Stimulated activated CD8-positive, alpha-beta memory T cell treated with anti-CD3 and anti-CD28 coated beads, Interleukin-4, amount 100 ng/mL, for 24 hours (primary cell): ENCODE data around the gene AMACR.
"Not testable (repeated sequence)": the region's sequence is repeated elsewhere in the genome, so short reads cannot be mapped to it uniquely, and the experiment has no call there.

Experiments used
- DNase-seq: peaks from one replicate; pipeline ENCODE4 v3.0.0-alpha.2; 2020; ENCODE audit warnings: low read depth

AMACR gene

DNA sequence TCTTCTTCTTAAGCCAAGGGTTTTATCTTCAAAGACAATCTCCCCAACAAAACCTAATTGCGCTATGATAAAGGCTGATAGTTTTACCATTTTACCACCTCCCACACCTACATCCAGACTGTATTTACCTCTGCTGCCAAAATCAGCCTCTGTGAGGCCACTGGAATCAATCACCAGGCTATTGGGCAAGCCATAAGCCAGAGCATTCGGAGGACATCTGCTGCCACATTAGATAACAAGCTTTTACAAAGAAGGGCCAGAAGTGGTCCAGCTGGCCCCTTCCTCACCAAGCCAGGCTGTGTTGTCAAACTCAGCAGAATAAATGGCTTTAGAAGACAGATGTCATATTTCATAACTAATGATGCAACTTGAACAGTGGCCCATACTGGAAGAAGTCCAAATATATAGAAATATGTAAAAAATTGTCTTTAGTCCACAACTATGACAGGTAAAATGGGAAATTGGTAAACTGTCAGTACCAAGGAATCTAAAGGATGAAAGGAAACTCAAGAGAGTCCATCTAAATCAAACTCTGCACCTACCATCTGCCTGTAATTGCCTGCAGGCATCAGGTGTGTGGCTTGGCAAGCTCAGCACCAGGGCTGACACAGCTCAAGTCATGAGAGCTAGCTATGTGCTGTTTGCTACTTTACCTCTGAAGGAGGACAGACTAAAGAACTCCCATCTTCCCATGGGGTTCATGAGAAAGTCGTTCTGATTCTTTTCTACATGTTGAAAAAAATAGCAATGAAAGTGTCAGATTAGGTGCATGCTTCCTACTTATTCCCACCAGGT, 39.4 kb downstream of the AMACR start:
- no peak for DNase-seq

DNA sequence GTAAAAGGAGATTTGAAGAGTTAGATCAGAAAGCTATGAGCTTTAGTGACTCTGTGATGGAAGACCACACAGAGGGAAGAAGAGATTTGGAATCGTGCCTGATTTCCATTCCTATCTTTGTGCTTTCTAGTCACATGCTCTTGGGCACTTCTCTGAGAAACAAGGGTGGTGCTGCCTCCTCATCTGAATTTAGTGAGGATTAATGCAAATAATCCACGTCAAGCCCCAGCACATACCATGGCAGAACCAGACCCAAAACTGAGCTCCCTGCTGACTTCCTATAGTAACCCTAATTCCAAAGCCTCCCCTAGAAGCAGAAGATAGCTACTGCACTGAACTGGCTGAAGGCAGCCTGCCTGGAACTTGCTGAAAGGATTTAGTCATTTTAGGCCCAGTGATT, 41.0 kb downstream of the AMACR start:
- DNase-seq = no peak

DNA sequence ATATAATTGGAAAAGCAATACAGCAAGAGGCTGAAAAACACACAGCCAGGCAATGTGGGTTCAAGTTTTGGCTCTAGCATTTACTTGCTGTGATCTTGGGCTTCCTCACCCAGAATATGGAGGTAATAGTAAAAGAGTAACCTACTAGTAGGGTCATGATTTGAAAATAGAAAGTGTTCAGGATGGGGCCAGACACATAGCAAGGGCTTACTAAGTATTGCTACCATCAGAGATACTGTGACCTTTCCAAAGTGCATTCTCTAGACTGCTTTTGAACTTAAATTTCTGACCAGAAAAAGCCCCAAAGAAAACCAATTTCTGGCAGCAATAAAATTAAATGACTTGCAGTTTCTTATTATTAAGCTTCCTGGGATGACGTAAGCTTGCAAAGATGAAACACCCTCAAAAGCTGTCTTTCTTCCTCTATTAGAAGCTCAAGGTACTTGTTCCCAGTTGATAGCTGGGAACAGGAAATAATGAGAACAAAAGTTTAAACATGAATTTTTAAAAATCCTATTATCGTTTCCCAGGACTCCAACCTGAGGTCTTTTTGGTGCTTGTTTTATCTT, 43.6 kb downstream of the AMACR start:
- DNase-seq = no peak

DNA sequence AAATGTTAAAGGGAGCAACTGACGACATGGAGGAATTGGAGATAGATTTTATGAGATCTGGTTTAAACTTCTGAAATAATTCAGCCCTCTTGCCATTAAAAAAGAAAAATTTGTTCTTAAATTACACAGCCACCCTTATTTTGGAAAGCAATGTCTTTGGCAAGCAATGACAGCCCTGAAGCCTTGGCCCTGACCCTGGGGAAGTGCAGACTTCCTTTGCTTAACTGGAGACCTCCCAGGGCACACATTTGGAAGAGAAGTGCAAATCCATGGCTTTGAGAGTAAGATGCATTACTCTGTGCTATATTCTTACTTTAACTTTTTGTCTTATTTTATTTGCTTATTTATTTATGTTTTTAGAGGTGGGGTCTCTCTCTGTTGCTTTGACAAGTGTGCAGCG, 49.7 kb downstream of the AMACR start:
- no peak for DNase-seq

DNA sequence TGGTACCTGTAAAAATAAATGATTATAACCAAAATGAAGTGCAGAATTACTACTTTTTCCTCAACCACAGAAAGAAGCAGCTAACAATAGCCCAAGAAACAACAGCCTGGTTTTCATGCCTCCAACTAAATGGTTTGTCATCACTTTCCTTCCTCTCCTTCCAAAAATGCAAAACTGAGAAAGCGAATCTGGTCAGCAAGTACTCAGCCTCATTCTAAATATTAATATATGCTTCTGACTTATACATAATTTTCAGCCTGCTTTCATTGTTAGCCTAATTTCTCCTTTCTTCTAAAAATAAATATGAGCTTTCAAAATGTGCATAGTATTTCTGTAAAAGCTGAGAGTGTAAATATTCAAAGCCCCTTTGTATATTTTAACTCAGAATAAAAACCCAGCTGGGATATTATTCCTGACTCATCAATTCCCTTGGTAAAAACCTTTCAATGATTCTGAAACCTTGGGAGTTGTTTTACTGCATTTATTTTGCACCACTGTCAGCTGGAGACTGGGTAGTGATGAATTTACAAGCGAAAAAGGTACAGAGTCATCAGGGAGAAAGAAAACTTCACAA, 50.2 kb downstream of the AMACR start:
- DNase-seq = no peak

DNA sequence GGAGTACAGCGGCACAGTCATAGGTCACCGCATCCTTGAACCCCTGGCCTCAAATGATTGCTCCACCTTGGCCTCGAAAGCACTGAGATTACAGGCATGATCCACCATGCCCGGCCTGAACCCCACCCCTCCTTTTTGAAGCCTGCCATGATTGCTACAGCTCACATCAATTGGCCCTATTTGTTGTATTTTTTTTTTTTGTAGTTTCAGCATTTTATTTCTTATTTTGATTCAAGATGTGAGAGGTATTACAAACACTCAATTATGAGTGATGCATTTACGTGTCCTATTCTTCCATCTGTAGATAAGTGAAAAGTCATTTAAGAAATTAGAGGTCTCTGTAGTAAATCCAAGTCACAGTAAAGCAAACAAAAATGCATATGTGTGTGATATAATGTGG, 55.7 kb downstream of the AMACR start:
- DNase-seq = not testable (repeated sequence)

DNA sequence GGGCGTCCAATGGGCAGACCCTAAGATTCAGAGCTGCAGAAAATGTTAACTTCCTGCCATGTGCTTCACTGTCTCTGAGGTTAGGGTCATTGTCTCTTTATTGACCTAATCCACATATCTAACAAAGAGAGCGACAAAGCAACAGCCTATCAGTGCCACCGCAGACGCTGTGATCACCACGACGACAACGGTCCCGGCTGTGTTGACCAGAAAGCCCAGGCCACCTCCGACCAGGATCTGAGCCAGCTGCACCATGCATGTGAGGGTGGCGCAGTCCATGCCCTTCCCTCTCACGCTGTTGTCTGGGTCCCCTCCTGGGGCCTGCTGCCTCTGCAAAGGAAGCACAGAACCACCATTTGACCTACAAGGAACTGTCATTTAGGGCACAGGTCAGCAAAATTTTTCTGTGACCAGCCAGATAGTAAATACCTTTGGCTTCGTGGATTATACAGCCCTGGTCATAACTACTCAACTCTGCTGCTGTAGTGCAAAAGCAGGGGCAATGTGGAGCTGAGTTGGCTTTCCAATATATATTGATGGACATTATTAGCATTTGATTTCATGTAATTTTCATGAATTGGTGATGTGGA, 63.2 kb downstream of the AMACR start:
- DNase-seq = no peak

DNA sequence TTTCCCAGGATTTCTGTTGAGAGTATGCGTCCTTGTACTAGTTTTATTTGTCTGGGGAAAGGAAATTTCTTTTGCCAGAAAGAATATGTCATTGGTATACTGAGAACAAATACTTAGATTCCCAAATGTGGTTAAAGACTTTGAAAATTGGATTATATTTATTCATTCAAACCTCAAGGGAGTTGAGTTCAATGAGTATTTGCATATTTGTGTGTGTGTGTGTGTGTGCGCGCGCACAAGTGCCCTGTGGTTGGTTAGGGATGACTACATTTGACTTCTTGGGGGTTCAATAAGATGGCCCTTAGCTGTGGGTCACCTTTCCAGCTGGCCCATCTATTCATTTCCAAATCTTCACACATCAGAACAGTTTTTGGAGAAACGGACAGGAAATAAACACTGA, 66.8 kb downstream of the AMACR start:
- no peak for DNase-seq

DNA sequence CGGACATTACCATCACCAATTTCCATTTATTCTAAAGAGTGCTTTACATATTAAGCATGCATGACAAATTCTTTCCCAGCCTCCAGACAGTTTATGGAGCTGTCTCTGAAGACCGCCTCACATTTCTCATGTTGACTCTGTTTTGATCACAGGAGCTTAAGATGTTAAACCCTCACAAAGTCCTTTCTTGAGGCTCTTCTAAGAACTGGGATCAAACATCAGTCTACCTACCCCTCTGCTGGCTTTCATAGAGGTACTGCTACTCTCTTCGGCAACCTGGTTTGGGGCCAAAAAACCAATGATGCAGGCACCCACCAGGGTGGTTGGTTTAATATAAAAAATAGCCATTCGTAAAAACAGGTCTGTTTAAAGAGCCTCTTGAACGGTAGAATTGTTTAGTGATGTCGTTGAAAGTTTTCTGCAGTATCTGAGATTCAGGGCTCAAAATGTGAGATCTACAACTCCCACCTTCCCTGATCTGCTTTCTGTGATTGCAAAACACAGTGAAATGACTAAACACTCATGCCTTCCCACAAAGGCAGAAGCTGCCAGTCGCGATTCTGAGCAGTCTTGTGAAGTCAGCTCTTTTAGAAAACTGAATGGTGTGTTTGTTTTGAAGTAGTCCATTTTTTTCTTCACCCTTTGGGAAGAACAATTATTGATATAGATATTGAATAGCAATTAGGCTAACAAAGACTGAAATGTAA, 68.1 kb downstream of the AMACR start:
- no peak for DNase-seq

DNA sequence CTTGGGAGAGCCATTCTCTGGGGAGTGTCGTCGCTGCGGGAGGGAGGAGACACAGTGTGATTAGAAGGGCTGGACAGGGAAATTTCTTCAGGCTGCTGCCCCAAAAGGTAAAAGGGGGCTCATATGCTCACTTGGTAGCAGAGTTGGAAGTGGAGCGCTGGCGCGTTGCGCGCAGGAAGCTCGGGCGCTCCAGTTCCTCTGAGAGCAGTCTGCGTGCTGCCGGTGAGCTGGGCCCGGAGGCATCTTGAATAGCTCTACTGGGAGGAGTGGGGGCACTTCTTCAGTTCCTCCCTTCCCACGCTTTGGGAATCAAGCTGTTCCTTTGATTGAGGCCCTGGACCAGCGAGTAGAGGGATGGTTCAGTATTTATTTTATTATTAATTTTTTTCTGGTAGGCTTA, 69.0 kb downstream of the AMACR start:
- no peak for DNase-seq

DNA sequence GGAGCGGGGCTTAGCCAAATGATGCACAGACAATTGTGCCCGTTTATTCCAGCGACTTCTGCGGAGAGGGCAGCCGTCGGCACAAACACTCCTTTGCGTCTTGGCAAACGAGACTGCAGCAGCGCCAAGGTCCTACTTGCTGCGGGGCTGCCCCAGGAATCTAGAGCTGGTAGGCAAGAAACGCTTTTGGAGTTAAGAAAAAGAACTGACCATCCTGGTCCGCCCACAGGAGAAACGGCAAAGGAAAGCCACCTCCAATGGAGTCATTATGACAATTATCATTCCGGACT, 69.4 kb downstream of the AMACR start:
- no peak for DNase-seq

DNA sequence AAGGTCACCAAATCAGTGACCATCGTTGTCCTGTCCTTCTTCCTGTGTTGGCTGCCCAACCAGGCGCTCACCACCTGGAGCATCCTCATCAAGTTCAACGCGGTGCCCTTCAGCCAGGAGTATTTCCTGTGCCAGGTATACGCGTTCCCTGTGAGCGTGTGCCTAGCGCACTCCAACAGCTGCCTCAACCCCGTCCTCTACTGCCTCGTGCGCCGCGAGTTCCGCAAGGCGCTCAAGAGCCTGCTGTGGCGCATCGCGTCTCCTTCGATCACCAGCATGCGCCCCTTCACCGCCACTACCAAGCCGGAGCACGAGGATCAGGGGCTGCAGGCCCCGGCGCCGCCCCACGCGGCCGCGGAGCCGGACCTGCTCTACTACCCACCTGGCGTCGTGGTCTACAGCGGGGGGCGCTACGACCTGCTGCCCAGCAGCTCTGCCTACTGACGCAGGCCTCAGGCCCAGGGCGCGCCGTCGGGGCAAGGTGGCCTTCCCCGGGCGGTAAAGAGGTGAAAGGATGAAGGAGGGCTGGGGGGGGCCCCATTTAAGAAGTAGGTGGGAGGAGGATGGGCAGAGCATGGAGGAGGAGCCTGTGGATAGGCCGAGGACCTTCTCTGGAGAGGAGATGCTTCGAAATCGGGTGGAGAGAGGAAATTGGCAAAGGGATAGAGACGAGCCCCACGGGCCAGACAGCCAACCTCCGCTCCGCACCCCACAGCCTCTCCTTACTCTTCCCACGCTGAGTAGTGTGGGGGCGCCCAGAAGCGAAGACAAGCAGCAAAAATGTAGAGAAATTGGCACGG, 69.9 kb downstream of the AMACR start:
- no peak for DNase-seq

DNA sequence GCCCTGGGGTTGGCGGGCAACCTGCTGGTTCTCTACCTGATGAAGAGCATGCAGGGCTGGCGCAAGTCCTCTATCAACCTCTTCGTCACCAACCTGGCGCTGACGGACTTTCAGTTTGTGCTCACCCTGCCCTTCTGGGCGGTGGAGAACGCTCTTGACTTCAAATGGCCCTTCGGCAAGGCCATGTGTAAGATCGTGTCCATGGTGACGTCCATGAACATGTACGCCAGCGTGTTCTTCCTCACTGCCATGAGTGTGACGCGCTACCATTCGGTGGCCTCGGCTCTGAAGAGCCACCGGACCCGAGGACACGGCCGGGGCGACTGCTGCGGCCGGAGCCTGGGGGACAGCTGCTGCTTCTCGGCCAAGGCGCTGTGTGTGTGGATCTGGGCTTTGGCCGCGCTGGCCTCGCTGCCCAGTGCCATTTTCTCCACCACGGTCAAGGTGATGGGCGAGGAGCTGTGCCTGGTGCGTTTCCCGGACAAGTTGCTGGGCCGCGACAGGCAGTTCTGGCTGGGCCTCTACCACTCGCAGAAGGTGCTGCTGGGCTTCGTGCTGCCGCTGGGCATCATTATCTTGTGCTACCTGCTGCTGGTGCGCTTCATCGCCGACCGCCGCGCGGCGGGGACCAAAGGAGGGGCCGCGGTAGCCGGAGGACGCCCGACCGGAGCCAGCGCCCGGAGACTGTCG, 70.7 kb downstream of the AMACR start:
- DNase-seq = no peak

DNA sequence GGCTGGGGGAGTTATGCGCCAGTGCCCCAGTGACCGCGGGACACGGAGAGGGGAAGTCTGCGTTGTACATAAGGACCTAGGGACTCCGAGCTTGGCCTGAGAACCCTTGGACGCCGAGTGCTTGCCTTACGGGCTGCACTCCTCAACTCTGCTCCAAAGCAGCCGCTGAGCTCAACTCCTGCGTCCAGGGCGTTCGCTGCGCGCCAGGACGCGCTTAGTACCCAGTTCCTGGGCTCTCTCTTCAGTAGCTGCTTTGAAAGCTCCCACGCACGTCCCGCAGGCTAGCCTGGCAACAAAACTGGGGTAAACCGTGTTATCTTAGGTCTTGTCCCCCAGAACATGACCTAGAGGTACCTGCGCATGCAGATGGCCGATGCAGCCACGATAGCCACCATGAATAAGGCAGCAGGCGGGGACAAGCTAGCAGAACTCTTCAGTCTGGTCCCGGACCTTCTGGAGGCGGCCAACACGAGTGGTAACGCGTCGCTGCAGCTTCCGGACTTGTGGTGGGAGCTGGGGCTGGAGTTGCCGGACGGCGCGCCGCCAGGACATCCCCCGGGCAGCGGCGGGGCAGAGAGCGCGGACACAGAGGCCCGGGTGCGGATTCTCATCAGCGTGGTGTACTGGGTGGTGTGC, 71.4 kb downstream of the AMACR start, which contains the start of gene RXFP3:
Gene RXFP3 (plus strand): TSS at position 6 of the 636 bp plus-strand sequence. CDS start 355 bp downstream, at position 361.
- no peak for DNase-seq
